HepG2 (cell line): ENCODE measurements around the gene CCDC74A. TPM values are rescaled to one million over a fixed set of nuclear protein-coding genes. Genes with fewer than 3 reads are reported as not detected.
"Not testable (repeated sequence)": the region's sequence is repeated elsewhere in the genome, so short reads cannot be mapped to it uniquely, and the experiment has no call there.

Experiments used
- ATAC-seq: fragments of 200-7000 bp; cut with Tn5 transposase; 3 replicates; pipeline ENCODE4 v1.9.1; 2020; ENCODE audit warnings: mild to moderate bottlenecking, moderate library complexity
- BruUV-seq: library from RNA; stranded (reverse); fragments of 400-500 nt; replicated peaks from 2 replicates; lab custom pipeline; 2021; lab: Mats Ljungman, UMichigan
- CTCF ChIA-PET: fragments of 300-600 bp; formaldehyde crosslinking; extraction: SDS; loops from one replicate; lab custom pipeline; 2021; ENCODE audit warnings: low total read pairs, inconsistent platforms, low intra/inter-chr PET ratio; lab: Yijun Ruan, JAX
- POLR2A ChIA-PET: fragments of 350-600 bp; sonication (Branson Sonifier 250); formaldehyde crosslinking; loops from one replicate; lab custom pipeline; 2020; ENCODE audit warnings: antibody characterized with exemption, inconsistent platforms; lab: Yijun Ruan, JAX
- DNase-seq: peaks from one replicate; pipeline ENCODE4 v3.0.0-alpha.2; 2015; ENCODE audit warnings: low spot score
- FAIRE-seq: peaks from 3 replicates; lab custom pipeline; 2011; peaks lifted over from hg19 to GRCh38; lab: Jason Lieb, UNC
- H2AFZ ChIP-seq: one replicate; pipeline ENCODE4 v1.6.1; 2011; ENCODE audit warnings: low read length, inconsistent platforms
- H3K27ac ChIP-seq: fragments of 300-600 bp; 3 replicates; pipeline ENCODE4 v1.8.0; 2011; ENCODE audit warnings: mixed run types, mild to moderate bottlenecking, mixed read lengths, low read length, inconsistent platforms; ENCODE audit not compliant: insufficient read depth; ENCODE audit errors: extremely low read length
- H3K27me3 ChIP-seq, 2 experiments: fragments of 200-600 bp in 1 of 2; 2 replicates in 1 of 2; 3 replicates in 1 of 2; pipeline versions ENCODE4 v1.6.0 to v1.8.0; 2011; ENCODE audit warnings: low read length in 2 of 2, mild to moderate bottlenecking in 2 of 2, moderate library complexity in 2 of 2, inconsistent platforms in 1 of 2; ENCODE audit not compliant: insufficient read depth in 2 of 2, control insufficient read depth in 1 of 2
- H3K36me3 ChIP-seq, 2 experiments: fragments of 200-600 bp in 1 of 2; replicated peaks in 1 of 2; 2 replicates in 1 of 2; 3 replicates in 1 of 2; pipeline versions ENCODE4 v1.5.1 to v1.8.0; 2011; ENCODE audit warnings: low read length in 2 of 2, inconsistent platforms in 1 of 2; ENCODE audit not compliant: insufficient read depth in 2 of 2, control insufficient read depth in 1 of 2
- H3K4me1 ChIP-seq: 2 replicates; pipeline ENCODE4 v1.5.1; 2012; ENCODE audit warnings: low read length, inconsistent platforms; ENCODE audit not compliant: insufficient read depth
- H3K4me2 ChIP-seq: 2 replicates; pipeline ENCODE4 v1.6.0; 2011; ENCODE audit warnings: low read depth, low read length, inconsistent platforms
- H3K4me3 ChIP-seq, 3 experiments: fragments of 200-600 bp in 1 of 3; sonication (generic), shearing (Covaris generic) in 1 of 3; replicated peaks in 1 of 3; 2 replicates each; pipeline ENCODE4 v1.5.1; 2011 to 2016; ENCODE audit warnings: low read length in 3 of 3, inconsistent platforms in 2 of 3, low read depth in 2 of 3, mild to moderate bottlenecking in 2 of 3, control low read depth in 1 of 3, mixed read lengths in 1 of 3; ENCODE audit not compliant: insufficient read depth in 1 of 3
- H3K79me2 ChIP-seq: one replicate; pipeline ENCODE4 v1.6.1; 2011; ENCODE audit warnings: low read length, inconsistent platforms; ENCODE audit not compliant: insufficient read depth
- H3K9ac ChIP-seq: 2 replicates; pipeline ENCODE4 v1.6.0; 2011; ENCODE audit warnings: mild to moderate bottlenecking, low read depth, low read length, inconsistent platforms; ENCODE audit not compliant: insufficient read depth
- H3K9me3 ChIP-seq: 2 replicates; pipeline ENCODE4 v1.5.1; 2012; ENCODE audit warnings: mild to moderate bottlenecking, low read length
- H4K20me1 ChIP-seq: 2 replicates; pipeline ENCODE4 v1.6.0; 2011; ENCODE audit warnings: inconsistent platforms, mild to moderate bottlenecking, low read length, moderate library complexity; ENCODE audit not compliant: insufficient read depth
- ONECUT2 ChIP-seq: sonication (generic); formaldehyde crosslinking; IDR thresholded peaks from 2 replicates; pipeline ENCODE4 v1.4.0; 2020; ENCODE audit warnings: missing genetic modification reagents
- PHF5A ChIP-seq: IDR thresholded peaks from one replicate; pipeline ENCODE4 v1.6.1; 2018; ENCODE audit warnings: low read depth, missing genetic modification reagents; ENCODE audit not compliant: unreplicated experiment
- SNAPC2 ChIP-seq: sonication (generic); formaldehyde crosslinking; IDR thresholded peaks from 2 replicates; pipeline ENCODE4 v1.8.1; 2022; ENCODE audit warnings: mild to moderate bottlenecking, missing genetic modification reagents
- ZBTB46 ChIP-seq: sonication (generic); formaldehyde crosslinking; IDR thresholded peaks from 2 replicates; pipeline ENCODE4 v1.4.0; 2020; ENCODE audit warnings: mild to moderate bottlenecking, missing genetic modification reagents, borderline replicate concordance
- WGBS: methylation state at CpG from one replicate; pipeline ENCODE4 v1.1.6; 2017; ENCODE audit warnings: low lambda C conversion rate; 5-methylcytosine and 5-hydroxymethylcytosine counted together
- in situ Hi-C: cut with HindIII; loops from 2 replicates; pipeline ENCODE4 v1.10.0; 2017; ENCODE audit warnings: low pct_unique_long_range_greater_than_20kb; ENCODE audit not compliant: extremely low pct_ligation_motif_present
- intact Hi-C: fragments of 100-400 bp; cut with micrococcal nuclease; formaldehyde crosslinking; loops from one replicate; pipeline ENCODE4 v1.10.0; 2022; ENCODE audit not compliant: unreplicated experiment
- polyA plus RNA-seq, 8 experiments: library from polyadenylated mRNA; depleted of rRNA in 3 of 8; stranded (reverse) in 7 of 8; unstranded in 1 of 8; fragments of >200 nt; fragmentation: Illumina TruSeq in 4 of 8; extraction: Trizol in 4 of 8; gene quantifications; 2 replicates each; pipeline versions ENCODE4 v1.2.1 to v1.2.3, GENCODE V29; 2011 to 2016; ENCODE audit warnings: low read depth in 4 of 8, missing spikeins in 1 of 8, mixed read lengths in 1 of 8; ENCODE audit not compliant: insufficient read depth in 1 of 8
- total RNA-seq, 5 experiments: library from RNA; depleted of rRNA; stranded (reverse); fragments of >200 nt; fragmentation: Illumina TruSeq; extraction: Trizol; gene quantifications; 2 replicates each; pipeline ENCODE4 v1.2.3, GENCODE V29; 2016; ENCODE audit warnings: low read depth in 1 of 5

CCDC74A gene
- total and polyA plus RNA-seq, 2 of the 13 experiments (the other 11 are each of a cell fraction or from before 2014, with no cell fraction given): 0.15 to 0.17 TPM

GRCh38 chr2:131517106-131517831 is 10.4 kb upstream of the CCDC74A start (continued):
- no peak for TF ChIP-seq ZBTB46 (CRISPR knock-in tag)
- TF ChIP-seq SNAPC2 (CRISPR knock-in tag): no peak
- TF ChIP-seq PHF5A (CRISPR knock-in tag): no peak
- no peak for TF ChIP-seq ONECUT2 (CRISPR knock-in tag)

- peaks cover 11% of the 10 kb centered on the region for H3K4me1 ChIP-seq
- H3K9ac ChIP-seq, FAIRE-seq, H3K27ac ChIP-seq, CTCF ChIA-PET, in situ Hi-C loops, H3K9me3 ChIP-seq, H2AFZ ChIP-seq, DNase-seq, POLR2A ChIA-PET, H3K79me2 ChIP-seq, intact Hi-C loops, H4K20me1 ChIP-seq, H3K27me3 ChIP-seq, BruUV-seq, H3K4me2 ChIP-seq, ATAC-seq, H3K4me3 ChIP-seq: not testable (repeated sequence)
- 60% methylated on average over 2 of the region's 16 CpGs for WGBS
- peaks cover 22 to 24% of the 10 kb centered on the region in 2 experiments; a peak in 4 of 5 replicates for H3K36me3 ChIP-seq
Observed at GRCh38 chr2:131517856-131518255, 9.8 kb upstream of the CCDC74A start.

GRCh38 chr2:131518531-131518930 is 9.2 kb upstream of the CCDC74A start:
- H3K27ac ChIP-seq, H3K27me3 ChIP-seq, DNase-seq, BruUV-seq, H3K9me3 ChIP-seq, POLR2A ChIA-PET, CTCF ChIA-PET, ATAC-seq, in situ Hi-C loops, H4K20me1 ChIP-seq, FAIRE-seq, intact Hi-C loops, H3K79me2 ChIP-seq, H3K9ac ChIP-seq, H3K4me3 ChIP-seq, H3K4me2 ChIP-seq, H2AFZ ChIP-seq: not testable (repeated sequence)
- 96% methylated on average over 4 of the region's 11 CpGs for WGBS
- H3K36me3 ChIP-seq: peaks cover 21 to 24% of the 10 kb centered on the region in 2 experiments; a peak in 4 of 5 replicates
- H3K4me1 ChIP-seq: peaks cover 11% of the 10 kb centered on the region
